Stimulated activated CD8-positive, alpha-beta memory T cell treated with anti-CD3 and anti-CD28 coated beads, Interleukin-4, amount 100 ng/mL, for 1 hour (primary cell): ENCODE results near the gene CLTA.

ENCODE experiments used
- DNase-seq, 2 donors: peaks; one replicate each; pipeline ENCODE4 v3.0.0-alpha.2; 2020; ENCODE audit warnings: low read depth in 2 of 2, low spot score in 1 of 2

CLTA gene

DNA sequence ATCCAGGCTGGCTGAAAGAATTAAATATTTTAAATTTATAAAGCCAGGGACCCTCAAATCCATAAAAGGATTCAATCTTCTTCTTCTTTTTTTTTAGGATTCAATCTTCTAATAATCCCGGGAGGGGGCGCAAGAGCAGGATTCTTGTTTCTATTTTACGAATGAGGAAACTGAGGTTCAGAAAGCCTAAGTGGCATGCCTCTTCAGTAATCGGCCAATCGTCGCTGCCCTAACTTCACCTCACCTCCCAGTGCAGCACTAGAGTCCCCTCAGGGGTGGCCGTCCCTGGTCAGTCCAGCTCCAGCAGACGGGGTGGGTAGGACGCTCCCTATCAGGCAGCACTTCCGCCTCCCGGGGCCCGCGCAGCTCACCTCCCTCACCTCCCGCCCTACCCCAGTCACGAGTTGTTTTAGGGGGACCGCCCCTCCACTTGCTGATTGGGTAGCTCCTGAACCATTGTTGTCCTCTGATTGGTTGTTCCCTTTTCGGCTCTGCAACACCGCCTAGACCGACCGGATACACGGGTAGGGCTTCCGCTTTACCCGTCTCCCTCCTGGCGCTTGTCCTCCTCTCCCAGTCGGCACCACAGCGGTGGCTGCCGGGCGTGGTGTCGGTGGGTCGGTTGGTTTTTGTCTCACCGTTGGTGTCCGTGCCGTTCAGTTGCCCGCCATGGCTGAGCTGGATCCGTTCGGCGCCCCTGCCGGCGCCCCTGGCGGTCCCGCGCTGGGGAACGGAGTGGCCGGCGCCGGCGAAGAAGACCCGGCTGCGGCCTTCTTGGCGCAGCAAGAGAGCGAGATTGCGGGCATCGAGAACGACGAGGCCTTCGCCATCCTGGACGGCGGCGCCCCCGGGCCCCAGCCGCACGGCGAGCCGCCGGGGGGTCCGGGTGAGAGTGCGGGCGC is at the start of gene CLTA:
CLTA (plus strand) TSS at position 534 of the 902 bp plus-strand sequence; CDS start at position 670, 136 bp downstream.
- DNase-seq = peak; percentile 82 to 84

- DNase-seq = no peak
Observed at GRCh38 chr9:36141288-36141687, 49.4 kb upstream of the CLTA start.

GRCh38 chr9:36141761-36142160 is 49.0 kb upstream of the CLTA start:
- no peak for DNase-seq

- no peak for DNase-seq
Observed at GRCh38 chr9:36142510-36143244, 48.0 kb upstream of the CLTA start.

- no peak for DNase-seq
Observed at GRCh38 chr9:36143245-36143641, 47.5 kb upstream of the CLTA start.

DNA sequence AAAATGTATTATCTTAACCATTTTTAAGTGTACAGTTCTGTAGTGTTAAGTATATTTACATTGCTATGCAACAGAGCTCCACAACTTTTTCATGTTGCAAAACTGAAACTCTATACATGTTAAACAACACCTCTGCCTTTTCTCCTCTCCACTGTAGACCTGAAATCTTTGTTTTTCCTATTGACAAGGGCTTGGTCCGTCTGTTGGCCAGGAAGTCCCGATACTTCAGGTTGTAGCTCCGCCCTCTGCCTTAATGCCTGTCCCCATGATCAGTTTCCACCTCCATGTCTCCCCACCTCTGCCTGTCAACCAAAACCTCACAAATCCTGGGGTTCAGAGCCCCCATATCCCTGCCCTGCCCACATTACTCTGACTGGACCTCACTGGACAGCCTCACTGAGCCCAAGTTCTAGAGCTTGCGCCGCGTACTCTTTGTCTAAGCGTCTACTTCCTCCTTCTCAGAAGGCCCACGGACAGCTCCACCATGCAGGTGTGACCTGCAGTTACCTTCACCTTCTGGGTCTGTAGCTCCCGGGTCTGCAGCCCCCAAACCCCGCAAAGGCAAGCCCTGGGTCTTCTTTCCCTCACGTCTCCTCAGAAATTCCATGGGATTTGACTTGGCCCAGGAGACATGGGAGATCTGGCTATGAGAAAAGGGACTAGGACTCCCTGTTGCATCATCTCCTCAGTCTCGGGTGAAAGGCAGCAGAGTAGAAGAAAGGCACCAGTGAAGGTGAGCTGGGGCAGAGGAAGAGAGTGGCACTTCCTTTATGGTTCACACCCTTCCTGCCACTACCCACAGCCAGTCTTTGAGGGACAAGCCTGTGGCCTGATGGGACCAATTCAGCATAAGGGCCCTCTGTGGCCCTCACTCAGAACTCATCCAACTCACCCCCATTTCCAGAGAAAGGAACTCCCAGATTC is 46.1 kb upstream of the CLTA start:
- no peak for DNase-seq

GRCh38 chr9:36145970-36146369 is 44.8 kb upstream of the CLTA start:
- no peak for DNase-seq

DNA sequence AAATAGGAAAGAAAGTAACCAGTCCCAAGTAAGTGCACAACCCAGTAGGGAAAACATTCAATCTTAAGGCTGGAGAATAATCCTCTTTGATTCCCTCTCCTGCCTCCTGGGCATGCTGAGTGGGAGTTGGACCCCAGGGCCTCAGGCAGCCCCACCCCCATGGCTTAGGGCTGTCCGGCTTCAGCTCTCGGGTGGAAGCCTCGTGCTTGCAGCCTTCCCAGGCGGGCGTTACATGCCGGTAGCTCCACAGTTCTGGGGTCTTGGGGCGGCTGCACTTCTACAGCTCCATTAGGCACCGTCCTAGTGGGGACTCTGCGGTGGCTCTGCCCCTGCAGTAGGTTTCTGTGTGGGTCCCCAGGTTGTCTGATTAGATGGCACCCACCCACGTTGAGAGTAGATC is 44.1 kb upstream of the CLTA start:
- DNase-seq = no peak

DNA sequence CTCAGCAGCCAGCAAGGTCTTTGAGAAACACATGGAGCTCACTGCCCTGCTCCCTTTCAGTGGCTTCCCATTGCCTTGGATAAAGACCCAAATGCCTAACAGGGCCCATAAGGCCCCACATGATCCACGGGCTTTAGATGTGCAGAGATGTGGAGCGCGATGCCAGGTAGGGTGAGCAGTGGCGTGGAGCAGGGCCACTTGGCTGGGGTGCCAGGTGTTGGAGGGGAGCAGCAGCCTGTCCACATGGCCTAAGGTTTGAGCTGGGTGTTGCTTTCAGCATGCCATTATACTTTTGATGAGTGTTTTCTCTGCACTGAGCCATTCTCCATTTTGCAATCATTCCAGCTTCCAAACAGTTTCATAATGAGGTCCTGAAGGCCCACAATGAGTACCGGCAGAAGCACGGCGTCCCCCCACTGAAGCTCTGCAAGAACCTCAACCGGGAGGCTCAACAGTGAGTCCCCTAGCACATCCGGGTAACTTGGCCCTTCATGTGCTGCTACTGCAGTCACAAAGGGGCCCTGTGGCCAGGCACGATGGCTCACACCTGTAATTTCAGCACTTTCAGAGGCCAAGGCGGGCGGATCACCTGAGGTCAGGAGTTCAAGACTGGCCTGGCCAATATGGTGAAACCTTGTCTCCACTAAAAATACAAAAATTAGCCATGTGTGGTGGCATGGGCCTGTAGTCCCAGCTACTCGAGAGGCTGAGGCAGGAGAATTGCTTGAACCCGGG is 43.1 kb upstream of the CLTA start:
- DNase-seq = no peak

- peak; percentile 68 to 69 for DNase-seq
Observed at GRCh38 chr9:36148311-36149051, 42.2 kb upstream of the CLTA start.

DNA sequence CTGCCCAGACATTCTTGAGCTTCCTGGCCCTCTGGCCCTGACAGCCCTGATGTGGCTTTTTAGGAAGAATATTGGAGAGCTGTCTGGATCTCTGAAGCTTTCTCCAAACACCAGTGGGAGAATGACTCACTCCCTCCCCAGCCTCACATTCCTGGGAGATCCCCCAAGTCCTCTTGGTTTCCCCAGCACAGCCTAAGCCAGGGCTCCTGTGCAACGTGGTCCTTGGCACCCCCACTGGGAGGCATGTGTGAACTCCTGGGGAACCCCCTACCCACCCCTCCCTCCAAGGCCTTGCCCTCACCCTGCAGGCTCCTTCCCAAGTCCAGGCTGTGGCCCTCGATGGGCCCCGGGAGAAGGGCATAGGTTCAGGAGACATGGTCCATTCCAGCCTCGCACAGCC is 41.5 kb upstream of the CLTA start:
- no peak for DNase-seq

GRCh38 chr9:36150574-36151315 is 40.0 kb upstream of the CLTA start:
- DNase-seq = no peak

DNA sequence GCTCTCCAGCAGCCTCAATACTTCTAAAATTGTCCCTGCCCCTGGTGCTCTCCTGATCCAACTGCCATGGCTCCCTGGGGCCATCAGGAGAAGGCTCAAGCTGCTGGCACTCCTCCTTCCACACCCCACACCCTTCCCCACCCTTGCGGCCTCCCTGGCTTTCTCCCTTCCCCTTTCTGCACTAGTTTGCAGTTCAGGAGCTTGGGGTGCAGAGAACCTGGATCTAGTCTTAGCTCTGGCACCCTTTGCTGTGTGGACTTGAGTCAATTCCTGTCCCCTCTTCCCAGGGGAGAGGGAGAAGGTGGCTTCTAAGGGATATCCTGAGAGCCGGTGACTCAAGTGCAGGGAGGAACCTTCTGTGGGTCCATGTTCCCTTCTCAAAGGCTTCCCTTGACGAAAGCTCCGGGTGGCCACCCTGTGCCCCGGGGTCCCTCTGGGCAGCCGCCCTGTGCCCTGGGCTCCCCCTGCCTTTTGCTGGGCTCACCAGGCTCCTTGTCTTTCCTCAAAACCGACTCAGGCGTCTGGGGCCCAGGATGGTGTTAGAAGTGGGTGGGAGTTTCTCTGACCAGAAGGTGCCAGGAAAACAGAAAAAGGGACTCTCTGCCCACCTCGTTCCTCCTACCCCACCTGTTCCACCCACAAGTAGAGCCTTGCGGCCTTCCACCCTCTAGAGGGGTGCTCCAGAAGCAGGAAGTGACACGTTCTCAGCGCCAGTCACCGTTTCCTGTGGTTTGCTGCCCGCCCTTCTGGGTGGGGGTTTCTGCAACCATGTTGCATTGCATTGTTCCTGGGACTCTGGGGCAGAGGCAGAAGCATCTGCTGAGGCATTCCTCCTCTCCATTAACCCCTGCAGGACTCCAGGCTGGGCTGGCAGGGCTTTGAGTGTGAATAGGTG is 39.2 kb upstream of the CLTA start:
- peak; percentile 68 to 85 for DNase-seq

GRCh38 chr9:36152741-36153438 is 37.8 kb upstream of the CLTA start:
- DNase-seq = no peak

DNA sequence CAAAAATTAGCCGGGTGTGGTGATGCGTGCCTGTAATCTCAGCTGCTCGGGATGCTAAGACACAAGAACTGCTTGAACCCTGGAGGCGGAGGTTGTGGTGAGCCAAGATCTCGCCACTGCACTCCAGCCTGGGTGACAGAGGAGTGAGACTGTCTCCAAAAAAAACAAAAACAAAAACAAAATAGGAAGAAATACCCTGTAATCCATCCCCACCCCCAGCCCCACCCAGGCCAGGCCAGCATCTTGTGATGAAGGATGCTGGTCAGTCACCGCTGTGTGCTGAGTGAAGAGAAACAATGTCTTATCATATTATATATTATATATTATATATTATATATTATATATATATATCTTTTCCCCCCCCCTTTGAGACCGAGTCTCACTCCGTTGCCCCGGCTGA is 37.0 kb upstream of the CLTA start:
- DNase-seq = no peak

DNA sequence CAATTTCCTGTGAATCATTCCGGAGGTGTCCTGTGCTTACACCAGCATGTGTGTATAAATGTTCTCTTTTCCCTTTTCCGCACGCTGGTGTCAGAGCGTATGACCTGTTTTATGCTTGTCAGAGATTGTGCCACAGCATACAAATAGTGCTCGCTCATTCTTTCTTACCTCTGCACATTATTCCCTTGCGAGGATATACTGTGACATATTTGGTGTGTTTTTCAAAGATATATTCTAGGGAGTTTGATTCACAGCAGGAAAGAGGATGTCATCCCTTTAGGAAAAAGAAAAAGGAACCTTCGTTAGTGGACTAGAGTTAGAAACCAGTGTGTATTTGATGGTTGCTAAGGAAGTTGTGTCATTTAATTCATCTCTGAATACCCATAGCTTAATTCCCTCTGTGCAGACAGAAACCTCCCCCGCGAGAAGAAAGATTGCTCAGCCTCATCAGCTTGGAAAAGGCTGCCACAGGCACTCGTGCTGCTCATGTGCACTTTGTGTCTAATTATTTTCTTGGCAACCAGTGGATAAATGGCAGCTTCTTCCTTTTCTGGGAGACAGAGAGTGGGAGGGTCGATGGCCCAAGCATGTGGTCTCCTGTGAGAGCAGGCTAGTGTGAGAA is 36.3 kb upstream of the CLTA start:
- DNase-seq = no peak

GRCh38 chr9:36156116-36156515 is 34.6 kb upstream of the CLTA start:
- no peak for DNase-seq
